ENCODE data around the gene LOX.

Gene LOX

GRCh38 chr5:122111460-122111859 lies 33.4 kb upstream of the LOX start:
- no peak for DNase-seq (ENCODE audit: low spot score)
- no peak overlapping the region for H3K4me3 ChIP-seq
- H3K27ac ChIP-seq = no peak overlapping the region
- no peak for TF ChIP-seq CTCF (IDR thresholded peaks at IDR 0.05)

- no peak for DNase-seq (ENCODE audit: low spot score)
- TF ChIP-seq CTCF (IDR thresholded peaks at IDR 0.05) = no peak
Measured at GRCh38 chr5:122110987-122111386, 32.9 kb upstream of the LOX start.

GRCh38 chr5:122107016-122107415 lies 29.0 kb upstream of the LOX start:
- H3K27ac ChIP-seq = no peak overlapping the region
- no peak for TF ChIP-seq CTCF (IDR thresholded peaks at IDR 0.05)
- DNase-seq (ENCODE audit: low spot score) = no peak

More at GRCh38 chr5:122110987-122111386, 32.9 kb upstream of the LOX start:
- H3K4me3 ChIP-seq = no peak overlapping the region
- H3K27ac ChIP-seq = no peak overlapping the region

GRCh38 chr5:122105909-122106308 lies 27.9 kb upstream of the LOX start:
- DNase-seq (ENCODE audit: low spot score) = no peak
- H3K4me3 ChIP-seq = no peak overlapping the region
- TF ChIP-seq CTCF (IDR thresholded peaks at IDR 0.05) = no peak
- no peak overlapping the region for H3K27ac ChIP-seq

More at GRCh38 chr5:122107016-122107415, 29.0 kb upstream of the LOX start:
- no peak overlapping the region for H3K4me3 ChIP-seq

GRCh38 chr5:122102825-122103224 lies 24.8 kb upstream of the LOX start:
- no peak for DNase-seq (ENCODE audit: low spot score)
- no peak overlapping the region for H3K4me3 ChIP-seq
- no peak for TF ChIP-seq CTCF (IDR thresholded peaks at IDR 0.05)
- H3K27ac ChIP-seq = no peak overlapping the region

- Histone ChIP-seq H3K27ac (no peak overlapping the region), H3K4me3 (no peak overlapping the region)
- peak; percentile 49 for TF ChIP-seq CTCF (IDR thresholded peaks at IDR 0.05)
- no peak for DNase-seq (ENCODE audit: low spot score)
Measured at GRCh38 chr5:122101636-122102285, 23.7 kb upstream of the LOX start.

- no peak for TF ChIP-seq CTCF (IDR thresholded peaks at IDR 0.05)
- DNase-seq (ENCODE audit: low spot score) = no peak
- Histone ChIP-seq H3K4me3 (no peak overlapping the region), H3K27ac (no peak overlapping the region)
Measured at GRCh38 chr5:122099060-122099790, 21.2 kb upstream of the LOX start.

All from coronary artery (tissue), 2 donors.